ENCODE results near the gene DPP10.
"Not testable (repeated sequence)": the region's sequence is repeated elsewhere in the genome, so short reads cannot be mapped to it uniquely, and the experiment has no call there.

DPP10 gene

DNA sequence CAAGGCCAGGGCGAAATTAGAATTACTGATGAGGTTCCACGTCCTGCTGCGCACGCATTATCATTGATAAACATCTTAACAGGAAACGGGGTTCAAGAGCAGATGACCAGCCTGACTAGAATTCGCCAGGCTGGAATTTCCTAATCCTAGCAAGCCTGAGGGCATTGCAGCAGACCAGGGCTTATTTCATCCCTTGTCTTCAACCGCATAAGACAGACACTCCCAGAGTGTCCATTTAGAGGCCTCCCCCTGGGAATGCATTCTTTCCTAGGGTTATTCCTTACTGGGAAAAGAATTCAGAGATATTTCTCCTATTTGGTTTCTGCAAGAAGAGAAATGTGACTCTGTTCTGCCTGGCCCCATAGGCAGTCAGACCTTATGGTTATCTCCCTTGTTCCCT, 486.8 kb downstream of the DPP10 start:
- Histone ChIP-seq H3K9ac (ENCODE audit: low read length) (no peak overlapping the region), H3K36me3 (ENCODE audit: insufficient read depth, low read length) (no peaks in the 10 kb centered on the region), H3K27me3 (ENCODE audit: control insufficient read depth in 1 of 2, insufficient read depth in 2 of 2, low read length in 2 of 2) (no peaks in the 10 kb centered on the region), H3K4me1 (ENCODE audit: insufficient read depth, low read length) (no peaks in the 10 kb centered on the region), H3K27ac (ENCODE audit: low read depth, low read length) (no peak overlapping the region), H3K9me3 (ENCODE audit: low read length) (no peaks in the 10 kb centered on the region), H3K4me3 (ENCODE audit: low read depth in 1 of 2, low read length in 2 of 2) (no peak overlapping the region)

DNA sequence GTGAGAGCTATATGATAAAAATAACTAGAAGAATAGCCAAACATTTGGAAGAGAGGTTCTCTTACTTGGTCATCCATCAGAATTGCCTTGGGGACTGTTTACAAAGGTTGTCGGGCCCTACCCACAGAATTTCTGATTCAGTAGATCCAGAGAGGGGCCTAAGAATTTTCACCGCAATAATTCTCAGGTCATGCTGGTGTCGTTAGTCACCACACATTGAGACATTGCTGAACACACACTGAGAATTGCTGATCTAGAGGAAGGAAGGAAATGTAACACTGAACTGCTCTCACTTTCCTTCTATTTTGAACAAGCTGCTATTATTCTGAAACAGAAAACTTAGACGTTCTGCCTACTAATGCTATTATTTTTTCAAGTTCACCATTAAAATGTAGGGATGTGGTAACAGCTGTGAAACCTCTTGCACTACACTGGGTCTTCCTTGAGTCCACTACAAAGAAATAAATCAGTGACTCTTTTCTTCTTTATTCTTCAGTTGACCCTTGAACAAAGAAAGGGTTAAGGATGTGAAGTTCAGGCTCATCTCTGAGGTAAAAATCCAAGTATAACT, 491.3 kb downstream of the DPP10 start:
- Histone ChIP-seq H3K9me3 (ENCODE audit: low read length) (no peaks in the 10 kb centered on the region), H3K27ac (ENCODE audit: low read depth, low read length) (no peak overlapping the region), H3K36me3 (ENCODE audit: insufficient read depth, low read length) (no peaks in the 10 kb centered on the region), H3K27me3 (ENCODE audit: control insufficient read depth in 1 of 2, insufficient read depth in 2 of 2, low read length in 2 of 2) (no peaks in the 10 kb centered on the region), H3K4me1 (ENCODE audit: insufficient read depth, low read length) (no peaks in the 10 kb centered on the region), H3K4me3 (ENCODE audit: low read depth in 1 of 2, low read length in 2 of 2) (no peak overlapping the region), H3K9ac (ENCODE audit: low read length) (no peak overlapping the region)

DNA sequence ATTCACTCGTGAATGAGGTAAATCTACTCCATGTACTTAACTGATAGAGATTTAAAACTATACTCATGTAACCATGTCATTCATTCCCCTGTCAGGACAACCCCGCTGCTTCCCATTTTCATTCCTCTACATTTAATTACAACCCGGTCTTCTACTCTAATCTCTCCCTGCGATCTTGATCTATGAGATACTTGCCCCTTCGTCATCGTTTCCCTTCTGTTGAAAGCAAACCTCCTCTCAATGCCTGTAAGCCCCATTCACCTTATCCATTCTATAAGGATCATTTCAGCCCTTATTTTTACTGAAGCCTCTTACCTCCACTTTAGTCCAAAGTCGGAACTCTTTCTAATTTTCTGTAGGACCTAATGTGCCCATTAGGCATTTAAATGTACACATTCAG, 492.6 kb downstream of the DPP10 start:
- H3K4me1 ChIP-seq (ENCODE audit: insufficient read depth, low read length): no peaks in the 10 kb centered on the region
- no peaks in the 10 kb centered on the region for H3K27me3 ChIP-seq (ENCODE audit: control insufficient read depth in 1 of 2, insufficient read depth in 2 of 2, low read length in 2 of 2)
- no peak overlapping the region for H3K27ac ChIP-seq (ENCODE audit: low read depth, low read length)

DNA sequence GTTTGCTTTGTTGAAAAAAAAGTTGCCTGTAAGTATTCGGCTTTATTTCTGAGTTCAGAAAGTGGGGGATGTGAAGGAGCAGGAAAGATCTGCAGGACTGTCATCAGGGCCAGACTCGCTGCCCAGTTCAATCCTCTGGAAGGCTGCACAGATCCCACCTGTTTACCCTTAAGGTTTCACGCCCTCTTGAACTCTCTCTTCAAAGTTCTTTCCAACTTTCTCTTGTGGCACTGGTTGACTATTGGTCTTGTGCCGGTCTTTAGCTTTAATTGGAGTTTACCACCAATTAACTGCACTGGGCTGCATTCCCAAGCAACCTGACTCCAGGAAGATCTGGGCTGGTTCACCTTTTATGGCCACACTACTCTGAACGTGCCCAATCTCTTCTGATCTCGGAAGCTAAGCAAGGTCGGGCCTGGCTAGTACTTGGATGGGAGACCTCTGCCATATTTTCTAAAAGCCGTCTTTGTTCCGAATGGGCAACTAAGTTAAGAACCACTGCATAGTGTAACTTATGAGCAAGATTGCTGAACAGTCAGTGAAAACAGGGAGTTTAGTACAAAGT, 495.0 kb downstream of the DPP10 start:
- Histone ChIP-seq H3K4me1 (ENCODE audit: insufficient read depth, low read length) (no peaks in the 10 kb centered on the region), H3K36me3 (ENCODE audit: insufficient read depth, low read length) (no peaks in the 10 kb centered on the region), H3K27me3 (ENCODE audit: control insufficient read depth in 1 of 2, insufficient read depth in 2 of 2, low read length in 2 of 2) (no peaks in the 10 kb centered on the region), H3K4me3 (ENCODE audit: low read depth in 1 of 2, low read length in 2 of 2) (no peak overlapping the region), H3K9ac (ENCODE audit: low read length) (no peak overlapping the region), H3K9me3 (ENCODE audit: low read length) (no peaks in the 10 kb centered on the region), H3K27ac (ENCODE audit: low read depth, low read length) (no peak overlapping the region)

More for the DNA sequence above, 492.6 kb downstream of the DPP10 start:
- Histone ChIP-seq H3K36me3 (ENCODE audit: insufficient read depth, low read length) (no peaks in the 10 kb centered on the region), H3K4me3 (ENCODE audit: low read depth in 1 of 2, low read length in 2 of 2) (no peak overlapping the region), H3K9ac (ENCODE audit: low read length) (no peak overlapping the region), H3K9me3 (ENCODE audit: low read length) (no peaks in the 10 kb centered on the region)

DNA sequence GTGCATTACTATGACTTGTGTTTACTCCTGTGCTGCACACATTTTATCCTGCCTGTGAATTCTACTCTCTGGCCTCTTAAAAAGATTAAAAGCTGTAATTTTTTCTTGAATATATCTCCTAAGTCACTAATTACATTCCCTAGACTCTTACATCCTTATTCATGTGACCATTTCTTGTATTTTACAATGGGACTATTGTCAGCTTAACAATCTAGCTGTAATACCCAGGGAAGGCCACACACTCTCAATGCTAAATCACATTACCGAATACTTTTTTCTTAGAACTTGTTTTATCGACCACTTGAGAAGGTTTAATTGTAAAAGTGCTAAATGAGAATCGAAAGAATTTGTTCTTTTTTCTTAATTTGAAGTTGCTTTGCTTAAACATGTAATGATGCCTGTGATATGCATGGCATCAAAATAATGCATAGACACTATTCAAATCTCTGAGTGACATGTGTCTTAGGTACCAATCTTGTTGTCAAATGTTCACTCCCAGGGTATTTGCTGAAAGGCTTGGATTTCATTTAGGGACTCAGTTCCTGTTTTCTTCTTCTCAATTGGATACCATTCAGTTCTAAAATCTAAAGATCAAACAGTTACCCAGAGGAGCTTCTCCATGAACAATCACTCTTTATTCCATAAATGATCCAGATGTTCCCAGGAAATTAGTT, 498.5 kb downstream of the DPP10 start:
- H3K9ac ChIP-seq (ENCODE audit: low read length): no peak overlapping the region
- H3K4me3 ChIP-seq (ENCODE audit: low read depth in 1 of 2, low read length in 2 of 2): no peak overlapping the region
- H3K36me3 ChIP-seq (ENCODE audit: insufficient read depth, low read length): no peaks in the 10 kb centered on the region
- H3K4me1 ChIP-seq (ENCODE audit: insufficient read depth, low read length): no peaks in the 10 kb centered on the region
- H3K9me3 ChIP-seq (ENCODE audit: low read length): no peaks in the 10 kb centered on the region
- H3K27ac ChIP-seq (ENCODE audit: low read depth, low read length): no peak overlapping the region
- no peaks in the 10 kb centered on the region for H3K27me3 ChIP-seq (ENCODE audit: control insufficient read depth in 1 of 2, insufficient read depth in 2 of 2, low read length in 2 of 2)

DNA sequence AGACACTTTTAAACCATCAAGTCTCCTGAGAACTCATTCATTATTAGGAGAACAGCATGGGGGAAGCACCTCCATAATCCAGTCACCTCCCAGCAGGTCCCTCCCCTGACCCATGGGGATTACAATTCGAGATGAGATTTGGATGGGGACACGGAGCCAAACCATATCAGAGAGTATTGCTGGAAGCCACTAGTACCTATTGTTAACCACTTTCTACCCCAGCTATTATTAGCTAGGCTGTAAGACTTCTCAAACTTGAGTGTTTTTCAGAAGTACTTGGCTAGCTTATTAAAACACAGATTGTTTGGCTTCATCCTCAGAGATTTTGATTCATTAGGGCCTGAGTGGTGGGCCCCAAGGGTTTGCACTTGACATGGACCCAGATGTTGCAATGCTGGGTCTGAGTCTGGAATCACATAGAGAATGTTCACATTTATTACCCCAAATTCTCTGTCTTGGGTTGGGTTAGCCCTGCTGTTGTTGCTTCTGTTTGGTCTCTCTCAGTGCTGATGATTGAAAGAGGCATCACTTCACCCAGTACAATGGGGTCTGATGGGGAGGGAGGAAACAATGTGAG, 506.9 kb downstream of the DPP10 start:
- H3K36me3 ChIP-seq (ENCODE audit: insufficient read depth, low read length): no peaks in the 10 kb centered on the region
- H3K9ac ChIP-seq (ENCODE audit: low read length): no peak overlapping the region
- H3K9me3 ChIP-seq (ENCODE audit: low read length): no peaks in the 10 kb centered on the region
- H3K27ac ChIP-seq (ENCODE audit: low read depth, low read length): no peak overlapping the region
- no peaks in the 10 kb centered on the region for H3K27me3 ChIP-seq (ENCODE audit: control insufficient read depth in 1 of 2, insufficient read depth in 2 of 2, low read length in 2 of 2)
- no peak overlapping the region for H3K4me3 ChIP-seq (ENCODE audit: low read depth in 1 of 2, low read length in 2 of 2)
- H3K4me1 ChIP-seq (ENCODE audit: insufficient read depth, low read length): no peaks in the 10 kb centered on the region

DNA sequence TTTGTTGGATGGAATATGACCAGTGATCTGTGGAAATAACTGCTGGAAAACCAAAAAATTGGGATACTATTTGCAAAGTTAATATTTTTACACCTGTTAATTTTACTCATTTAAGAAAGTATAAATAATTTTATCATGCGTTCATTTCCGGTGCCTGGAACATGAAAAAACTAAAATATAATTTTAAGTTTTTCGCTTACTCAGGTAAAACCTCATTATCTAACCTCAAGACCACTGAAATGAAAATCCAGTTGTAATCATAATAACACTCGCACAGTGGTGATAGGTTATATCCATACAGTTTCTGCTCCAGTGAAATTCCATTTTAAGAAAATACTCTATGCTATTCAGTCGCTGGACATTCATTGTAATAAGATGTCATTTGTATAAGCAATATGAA, 517.9 kb downstream of the DPP10 start:
- no peaks in the 10 kb centered on the region for H3K27me3 ChIP-seq (ENCODE audit: control insufficient read depth in 1 of 2, insufficient read depth in 2 of 2, low read length in 2 of 2)
- H3K9ac ChIP-seq (ENCODE audit: low read length): no peak overlapping the region
- H3K4me3 ChIP-seq (ENCODE audit: low read depth in 1 of 2, low read length in 2 of 2): no peak overlapping the region
- H3K27ac ChIP-seq (ENCODE audit: low read depth, low read length): no peak overlapping the region
- no peaks in the 10 kb centered on the region for H3K4me1 ChIP-seq (ENCODE audit: insufficient read depth, low read length)
- no peaks in the 10 kb centered on the region for H3K36me3 ChIP-seq (ENCODE audit: insufficient read depth, low read length)
- no peaks in the 10 kb centered on the region for H3K9me3 ChIP-seq (ENCODE audit: low read length)

DNA sequence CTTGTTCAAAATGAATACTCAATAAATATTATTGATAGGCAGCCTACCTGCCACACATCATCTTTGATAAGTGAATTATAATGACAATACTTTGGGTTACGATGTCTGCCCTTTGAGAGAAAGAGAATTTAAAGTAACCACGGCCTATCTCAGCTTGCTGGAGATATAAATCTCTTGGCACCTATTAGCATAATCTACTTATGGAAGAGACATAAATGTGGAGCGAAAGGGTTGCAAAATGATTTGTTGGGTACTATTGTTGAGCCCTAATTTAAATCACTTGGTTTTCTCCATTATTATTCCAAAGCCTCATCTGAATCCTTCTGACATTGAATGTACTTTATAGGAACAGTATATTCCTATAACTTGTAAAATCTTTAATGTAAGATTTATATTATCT, 520.1 kb downstream of the DPP10 start:
- Histone ChIP-seq H3K27ac (ENCODE audit: low read depth, low read length) (no peak overlapping the region), H3K4me3 (ENCODE audit: low read depth in 1 of 2, low read length in 2 of 2) (no peak overlapping the region), H3K36me3 (ENCODE audit: insufficient read depth, low read length) (no peaks in the 10 kb centered on the region), H3K27me3 (ENCODE audit: control insufficient read depth in 1 of 2, insufficient read depth in 2 of 2, low read length in 2 of 2) (no peaks in the 10 kb centered on the region), H3K4me1 (ENCODE audit: insufficient read depth, low read length) (no peaks in the 10 kb centered on the region), H3K9ac (ENCODE audit: low read length) (no peak overlapping the region), H3K9me3 (ENCODE audit: low read length) (no peaks in the 10 kb centered on the region)

DNA sequence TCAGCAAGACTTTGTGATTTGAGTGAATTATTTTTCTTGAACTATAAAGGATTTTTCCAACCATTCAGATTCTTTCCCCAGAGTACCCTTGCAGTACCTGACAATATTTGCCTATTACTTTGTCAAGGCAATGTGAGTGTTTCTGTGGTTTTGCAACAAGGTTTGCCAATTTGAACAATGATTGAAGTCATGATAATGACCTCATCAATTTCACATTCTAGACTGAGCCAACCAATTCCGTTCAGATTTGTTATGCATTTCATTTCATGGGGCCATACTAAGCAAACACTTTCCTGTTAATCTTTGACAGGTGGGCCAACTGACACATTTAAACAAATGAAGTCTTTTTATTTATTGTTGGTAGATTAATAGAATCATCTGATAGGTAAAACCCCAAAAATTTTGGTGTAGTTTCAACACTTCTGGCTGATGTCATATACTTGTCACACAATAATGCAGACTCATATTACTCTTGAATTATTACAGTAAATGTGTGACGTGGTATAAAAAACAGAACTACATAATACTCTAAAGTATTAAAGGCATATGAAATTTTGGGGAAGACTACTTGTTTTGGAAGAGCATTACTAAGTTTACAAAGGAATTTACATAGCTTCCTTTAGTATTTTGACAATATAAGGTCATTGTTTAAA, 526.4 kb downstream of the DPP10 start:
- no peaks in the 10 kb centered on the region for H3K4me1 ChIP-seq (ENCODE audit: insufficient read depth, low read length)
- H3K4me3 ChIP-seq (ENCODE audit: low read depth in 1 of 2, low read length in 2 of 2): no peak overlapping the region
- no peaks in the 10 kb centered on the region for H3K36me3 ChIP-seq (ENCODE audit: insufficient read depth, low read length)
- no peaks in the 10 kb centered on the region for H3K27me3 ChIP-seq (ENCODE audit: control insufficient read depth in 1 of 2, insufficient read depth in 2 of 2, low read length in 2 of 2)
- no peaks in the 10 kb centered on the region for H3K9me3 ChIP-seq (ENCODE audit: low read length)
- H3K9ac ChIP-seq (ENCODE audit: low read length): no peak overlapping the region
- no peak overlapping the region for H3K27ac ChIP-seq (ENCODE audit: low read depth, low read length)

DNA sequence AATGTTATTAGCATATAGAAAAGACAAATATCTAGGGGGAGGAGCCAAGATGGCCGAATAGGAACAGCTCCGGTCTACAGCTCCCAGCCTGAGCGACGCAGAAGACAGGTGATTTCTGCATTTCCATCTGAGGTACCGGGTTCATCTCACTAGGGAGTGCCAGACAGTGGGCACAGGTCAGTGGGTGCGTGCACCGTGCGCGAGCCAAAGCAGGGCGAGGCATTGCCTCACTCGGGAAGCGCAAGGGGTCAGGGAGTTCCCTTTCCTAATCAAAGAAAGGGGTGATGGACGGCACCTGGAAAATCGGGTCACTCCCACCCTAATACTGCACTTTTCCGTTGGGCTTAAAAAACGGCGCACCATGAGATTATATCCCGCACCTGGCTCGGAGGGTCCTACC, 561.9 kb downstream of the DPP10 start:
- not testable (repeated sequence) for H3K4me1 ChIP-seq (ENCODE audit: insufficient read depth, low read length); H3K27ac ChIP-seq (ENCODE audit: low read depth, low read length); H3K27me3 ChIP-seq (ENCODE audit: control insufficient read depth in 1 of 2, insufficient read depth in 2 of 2, low read length in 2 of 2); H3K9ac ChIP-seq (ENCODE audit: low read length); H3K4me3 ChIP-seq (ENCODE audit: low read depth in 1 of 2, low read length in 2 of 2); H3K9me3 ChIP-seq (ENCODE audit: low read length); H3K36me3 ChIP-seq (ENCODE audit: insufficient read depth, low read length)

DNA sequence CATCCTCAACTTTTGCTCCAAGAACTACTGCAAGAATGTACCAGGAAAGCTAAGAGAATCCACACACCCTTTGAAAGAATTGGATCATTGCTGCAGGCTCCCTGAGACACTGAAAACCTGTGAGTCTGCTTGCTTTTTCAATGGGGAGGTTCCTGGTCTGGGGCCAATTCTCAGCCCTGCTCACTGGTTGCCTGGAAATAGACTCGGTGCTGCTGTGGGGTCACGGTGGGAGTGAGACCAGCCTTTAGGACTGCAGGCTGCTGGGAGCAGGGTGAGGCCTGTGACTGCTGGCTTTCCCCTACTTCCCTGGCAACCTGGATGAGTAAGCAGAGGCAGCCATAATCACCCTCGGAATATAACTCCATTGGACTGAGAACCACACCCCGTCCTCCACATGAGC, 569.3 kb downstream of the DPP10 start:
- H3K9me3 ChIP-seq (ENCODE audit: low read length): no peaks in the 10 kb centered on the region
- H3K27ac ChIP-seq (ENCODE audit: low read depth, low read length): no peak overlapping the region

More for the DNA sequence above, 569.3 kb downstream of the DPP10 start:
- Histone ChIP-seq H3K36me3 (ENCODE audit: insufficient read depth, low read length) (no peaks in the 10 kb centered on the region), H3K4me3 (ENCODE audit: low read depth in 1 of 2, low read length in 2 of 2) (no peak overlapping the region), H3K9ac (ENCODE audit: low read length) (no peak overlapping the region), H3K4me1 (ENCODE audit: insufficient read depth, low read length) (no peaks in the 10 kb centered on the region), H3K27me3 (ENCODE audit: control insufficient read depth in 1 of 2, insufficient read depth in 2 of 2, low read length in 2 of 2) (no peaks in the 10 kb centered on the region)
